DOHH2 (cell line): ENCODE data around the gene COL27A1.

Experiments
- CTCF ChIP-seq: fragments of 200-600 bp; sonication (generic); IDR thresholded peaks from one replicate; pipeline ENCODE4 v1.5.1; 2014; ENCODE audit warnings: antibody characterized with exemption, mild to moderate bottlenecking, low read depth, low read length; ENCODE audit not compliant: poor library complexity, severe bottlenecking
- EZH2phosphoT487 ChIP-seq: fragments of 200-600 bp; sonication (generic); IDR thresholded peaks from 2 replicates; pipeline ENCODE4 v1.6.1; 2017; ENCODE audit warnings: borderline replicate concordance, mild to moderate bottlenecking, antibody characterized with exemption, low read length, moderate library complexity, mixed read lengths

DNA sequence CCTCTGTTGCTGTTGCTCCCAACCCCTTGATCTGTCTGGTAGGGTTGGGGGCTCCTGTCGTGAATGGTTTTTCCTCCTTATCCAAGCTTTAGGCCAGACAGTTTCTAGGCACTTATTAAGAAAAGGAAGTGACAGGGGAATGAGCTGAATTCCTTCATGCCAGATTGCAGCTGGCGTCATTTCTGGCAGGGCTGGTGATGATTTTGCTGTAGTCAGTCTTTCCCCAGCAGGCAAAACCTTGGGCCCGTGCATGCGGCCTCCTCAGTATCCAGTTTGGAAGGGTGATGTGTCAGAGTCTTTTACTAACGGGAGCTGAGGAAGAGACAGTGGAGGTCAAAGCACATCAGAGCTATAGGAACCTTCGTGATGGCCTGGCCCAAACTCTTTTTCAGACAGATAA is 58.8 kb downstream of the COL27A1 start:
- no peak for TF ChIP-seq CTCF
- TF ChIP-seq EZH2phosphoT487 = no peak
